Panc1 (cell line): ENCODE measurements around the gene SORL1. TPM values are rescaled to one million over a fixed set of nuclear protein-coding genes. Genes with fewer than 3 reads are reported as not detected.

ENCODE experiments used
- ATAC-seq: fragments of 200-7000 bp; cut with Tn5 transposase; 2 replicates; pipeline ENCODE4 v1.9.1; 2020; ENCODE audit warnings: mild to moderate bottlenecking, moderate library complexity
- BruUV-seq: library from RNA; stranded (reverse); fragments of 400-500 nt; replicated peaks from 2 replicates; lab custom pipeline; 2021; lab: Mats Ljungman, UMichigan
- CTCF ChIA-PET: fragments of 300-600 bp; sonication (Branson Sonifier 250); formaldehyde crosslinking; loops from one replicate; lab custom pipeline; 2022; ENCODE audit warnings: antibody characterized with exemption; lab: Charles Lee
- POLR2A ChIA-PET: fragments of 300-600 bp; sonication (Branson Sonifier 250); formaldehyde crosslinking; loops from one replicate; lab custom pipeline; 2022; ENCODE audit warnings: antibody characterized with exemption; lab: Charles Lee
- DNase-seq: peaks from one replicate; pipeline ENCODE4 v3.0.0-alpha.2; 2010; ENCODE audit warnings: low read depth, low spot score
- H3K27ac ChIP-seq: 2 replicates; pipeline ENCODE4 v1.5.1; 2011; ENCODE audit warnings: mild to moderate bottlenecking, low read length, inconsistent platforms
- H3K27me3 ChIP-seq: fragments of 200-500 bp; sonication (Bioruptor generic); 2 replicates; pipeline ENCODE4 v1.6.0; 2014; ENCODE audit warnings: low read length, inconsistent platforms; ENCODE audit not compliant: control insufficient read depth, insufficient read depth
- H3K36me3 ChIP-seq: fragments of 200-500 bp; sonication (Bioruptor generic); 2 replicates; pipeline ENCODE4 v1.5.1; 2014; ENCODE audit warnings: inconsistent platforms, mild to moderate bottlenecking, low read length, moderate library complexity; ENCODE audit not compliant: control insufficient read depth, insufficient read depth
- H3K4me1 ChIP-seq: 2 replicates; pipeline ENCODE4 v1.5.1; 2011; ENCODE audit warnings: inconsistent platforms, mild to moderate bottlenecking, low read length, moderate library complexity; ENCODE audit not compliant: control insufficient read depth, insufficient read depth
- H3K4me3 ChIP-seq, 2 experiments: 2 replicates each; pipeline ENCODE4 v1.5.1; 2011 to 2012; ENCODE audit warnings: low read depth in 2 of 2, low read length in 2 of 2, mild to moderate bottlenecking in 2 of 2, inconsistent platforms in 1 of 2, moderate library complexity in 1 of 2
- H3K9me3 ChIP-seq: fragments of 200-500 bp; sonication (Bioruptor generic); 2 replicates; pipeline ENCODE4 v1.5.1; 2014; ENCODE audit warnings: low read depth, mild to moderate bottlenecking, inconsistent platforms, low read length, moderate library complexity; ENCODE audit not compliant: control insufficient read depth, insufficient read depth
- POLR2AphosphoS5 ChIP-seq: IDR thresholded peaks from 2 replicates; pipeline ENCODE4 v1.6.1; 2012; ENCODE audit warnings: mild to moderate bottlenecking, low read depth, low read length, moderate library complexity
- SIN3A ChIP-seq: IDR thresholded peaks from 2 replicates; pipeline ENCODE4 v1.6.1; 2012; ENCODE audit warnings: low read depth, mild to moderate bottlenecking, low read length, moderate library complexity, borderline replicate concordance; ENCODE audit not compliant: insufficient read depth
- TCF7L2 ChIP-seq: IDR thresholded peaks from 2 replicates; pipeline ENCODE4 v1.6.1; 2011; ENCODE audit warnings: mild to moderate bottlenecking, low read depth, low read length, inconsistent platforms
- in situ Hi-C: cut with HindIII; loops from 2 replicates; pipeline ENCODE4 v1.10.0; 2016; ENCODE audit warnings: low sequenced_read_pairs, low pct_unique_long_range_greater_than_20kb
- intact Hi-C: fragments of 100-400 bp; cut with micrococcal nuclease; formaldehyde crosslinking; loops from one replicate; pipeline ENCODE4 v1.10.0; 2022; ENCODE audit not compliant: unreplicated experiment
- total RNA-seq: library from RNA; stranded (reverse); gene quantifications from one replicate; pipeline ENCODE4 v1.2.1, GENCODE V29; 2021; ENCODE audit not compliant: unreplicated experiment
- TF ChIP-seq, protein P1 (sequence below), 2 experiments: IDR thresholded peaks; 2 replicates each; pipeline ENCODE4 v1.6.1; 2011 to 2012; ENCODE audit warnings: low read depth in 2 of 2, control low read depth in 1 of 2, low read length in 1 of 2, mild to moderate bottlenecking in 1 of 2, moderate library complexity in 1 of 2; ENCODE audit not compliant: insufficient read depth in 1 of 2
- TF ChIP-seq, protein P2 (sequence below): fragments of 450-650 bp; IDR thresholded peaks from 2 replicates; pipeline ENCODE4 v1.5.1; 2017; ENCODE audit warnings: mild to moderate bottlenecking

The SORL1 gene
- total RNA-seq, 1 experiment from 2014 or later = 36.3 TPM

DNA sequence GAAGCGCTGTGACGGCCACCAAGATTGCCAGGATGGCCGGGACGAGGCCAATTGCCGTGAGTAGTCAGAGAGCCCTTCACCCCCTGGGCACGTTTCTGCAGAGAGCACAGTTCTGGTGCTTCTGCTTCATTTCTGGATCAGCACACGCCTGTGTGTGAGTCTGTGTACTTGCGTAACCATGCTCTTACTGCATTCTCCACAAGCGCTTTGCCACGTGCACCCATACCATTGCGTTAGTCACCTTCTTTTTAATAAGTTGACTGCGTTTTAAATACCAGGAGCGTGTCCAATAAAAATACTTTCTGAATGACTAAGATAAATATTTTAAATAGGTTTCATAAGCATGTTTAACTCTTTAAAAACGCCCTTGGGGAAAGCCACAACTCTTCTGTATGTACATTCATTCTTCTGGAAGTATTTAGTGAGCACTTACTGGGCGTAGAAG, 143.6 kb downstream of the SORL1 start:
- in situ Hi-C loops = no loop called here
- Histone ChIP-seq H3K4me1 (0 out of 2 replicates have a peak, but pooled peaks cover 7% of the 10 kb centered on the region), H3K27me3 (no peaks in the 10 kb centered on the region), H3K27ac (peak overlapping the region; percentile 55), H3K36me3 (no peaks in the 10 kb centered on the region; the same call in 1 of the 2 replicates), H3K9me3 (no peaks in the 10 kb centered on the region), H3K4me3 (no peak overlapping the region)
- BruUV-seq = no TSS peak
- TF ChIP-seq TCF7L2 = no peak
- TF ChIP-seq, protein P1, sequence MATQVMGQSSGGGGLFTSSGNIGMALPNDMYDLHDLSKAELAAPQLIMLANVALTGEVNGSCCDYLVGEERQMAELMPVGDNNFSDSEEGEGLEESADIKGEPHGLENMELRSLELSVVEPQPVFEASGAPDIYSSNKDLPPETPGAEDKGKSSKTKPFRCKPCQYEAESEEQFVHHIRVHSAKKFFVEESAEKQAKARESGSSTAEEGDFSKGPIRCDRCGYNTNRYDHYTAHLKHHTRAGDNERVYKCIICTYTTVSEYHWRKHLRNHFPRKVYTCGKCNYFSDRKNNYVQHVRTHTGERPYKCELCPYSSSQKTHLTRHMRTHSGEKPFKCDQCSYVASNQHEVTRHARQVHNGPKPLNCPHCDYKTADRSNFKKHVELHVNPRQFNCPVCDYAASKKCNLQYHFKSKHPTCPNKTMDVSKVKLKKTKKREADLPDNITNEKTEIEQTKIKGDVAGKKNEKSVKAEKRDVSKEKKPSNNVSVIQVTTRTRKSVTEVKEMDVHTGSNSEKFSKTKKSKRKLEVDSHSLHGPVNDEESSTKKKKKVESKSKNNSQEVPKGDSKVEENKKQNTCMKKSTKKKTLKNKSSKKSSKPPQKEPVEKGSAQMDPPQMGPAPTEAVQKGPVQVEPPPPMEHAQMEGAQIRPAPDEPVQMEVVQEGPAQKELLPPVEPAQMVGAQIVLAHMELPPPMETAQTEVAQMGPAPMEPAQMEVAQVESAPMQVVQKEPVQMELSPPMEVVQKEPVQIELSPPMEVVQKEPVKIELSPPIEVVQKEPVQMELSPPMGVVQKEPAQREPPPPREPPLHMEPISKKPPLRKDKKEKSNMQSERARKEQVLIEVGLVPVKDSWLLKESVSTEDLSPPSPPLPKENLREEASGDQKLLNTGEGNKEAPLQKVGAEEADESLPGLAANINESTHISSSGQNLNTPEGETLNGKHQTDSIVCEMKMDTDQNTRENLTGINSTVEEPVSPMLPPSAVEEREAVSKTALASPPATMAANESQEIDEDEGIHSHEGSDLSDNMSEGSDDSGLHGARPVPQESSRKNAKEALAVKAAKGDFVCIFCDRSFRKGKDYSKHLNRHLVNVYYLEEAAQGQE (IDR thresholded peaks at IDR 0.05; ENCODE audit: insufficient read depth in 1 of 2, low read depth in 2 of 2, low read length in 1 of 2) = no peak
- TF ChIP-seq, protein P2, sequence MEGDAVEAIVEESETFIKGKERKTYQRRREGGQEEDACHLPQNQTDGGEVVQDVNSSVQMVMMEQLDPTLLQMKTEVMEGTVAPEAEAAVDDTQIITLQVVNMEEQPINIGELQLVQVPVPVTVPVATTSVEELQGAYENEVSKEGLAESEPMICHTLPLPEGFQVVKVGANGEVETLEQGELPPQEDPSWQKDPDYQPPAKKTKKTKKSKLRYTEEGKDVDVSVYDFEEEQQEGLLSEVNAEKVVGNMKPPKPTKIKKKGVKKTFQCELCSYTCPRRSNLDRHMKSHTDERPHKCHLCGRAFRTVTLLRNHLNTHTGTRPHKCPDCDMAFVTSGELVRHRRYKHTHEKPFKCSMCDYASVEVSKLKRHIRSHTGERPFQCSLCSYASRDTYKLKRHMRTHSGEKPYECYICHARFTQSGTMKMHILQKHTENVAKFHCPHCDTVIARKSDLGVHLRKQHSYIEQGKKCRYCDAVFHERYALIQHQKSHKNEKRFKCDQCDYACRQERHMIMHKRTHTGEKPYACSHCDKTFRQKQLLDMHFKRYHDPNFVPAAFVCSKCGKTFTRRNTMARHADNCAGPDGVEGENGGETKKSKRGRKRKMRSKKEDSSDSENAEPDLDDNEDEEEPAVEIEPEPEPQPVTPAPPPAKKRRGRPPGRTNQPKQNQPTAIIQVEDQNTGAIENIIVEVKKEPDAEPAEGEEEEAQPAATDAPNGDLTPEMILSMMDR = no peak
- no peak for TF ChIP-seq POLR2AphosphoS5
- TF ChIP-seq SIN3A = no peak
- ATAC-seq (peak; percentile 89), DNase-seq (peak; percentile 78)
- ChIA-PET CTCF (no interaction called here), POLR2A (no interaction called here)
- intact Hi-C loops = no loop called here

DNA sequence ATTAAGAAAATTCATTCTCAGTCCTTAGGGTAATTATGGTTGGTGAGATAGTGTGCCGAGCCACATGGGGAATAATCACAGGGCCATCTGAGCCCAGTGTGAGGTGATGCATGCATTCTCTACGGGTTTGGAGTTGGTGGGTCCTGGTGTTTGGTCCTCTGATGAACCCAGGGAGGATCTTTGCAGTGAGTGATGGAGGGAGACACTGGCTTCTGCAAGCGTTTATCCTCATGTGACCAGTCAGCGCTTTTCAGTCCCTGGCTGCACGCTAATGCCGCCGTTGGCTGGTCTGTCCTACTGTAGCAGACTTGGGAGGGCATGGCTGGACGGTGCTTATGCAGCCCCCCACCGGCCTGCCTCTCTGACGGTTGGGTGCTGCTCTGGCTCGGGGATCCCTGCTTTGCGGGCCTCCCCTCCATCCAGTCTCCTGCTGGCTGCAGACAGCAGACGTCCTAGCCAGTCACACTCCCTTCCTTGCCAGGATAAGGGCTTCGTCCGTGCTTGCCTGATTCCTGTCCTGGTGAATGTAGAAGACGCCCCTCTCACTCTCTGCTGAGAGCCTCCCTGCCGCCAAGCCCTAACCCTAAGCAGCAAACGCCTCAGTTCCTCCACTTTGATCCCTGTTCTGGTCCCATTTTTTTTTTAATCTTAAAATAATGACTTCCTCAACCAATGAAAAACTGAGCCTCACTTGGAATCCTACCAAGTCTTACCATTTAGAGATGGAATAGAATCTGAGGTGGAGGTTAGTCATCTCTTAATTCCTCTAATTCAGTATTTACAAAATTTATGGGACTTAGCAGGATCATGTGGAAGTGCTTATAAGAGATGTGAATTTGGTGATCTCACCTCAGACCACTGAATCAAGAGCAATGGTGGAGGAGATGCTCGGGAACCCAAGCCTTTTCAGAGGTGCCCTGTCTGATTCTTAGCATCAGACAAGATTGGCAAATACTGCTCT, 144.4 kb downstream of the SORL1 start:
- intact Hi-C loops = no loop called here
- TF ChIP-seq, protein P1 (IDR thresholded peaks at IDR 0.05; ENCODE audit: insufficient read depth in 1 of 2, low read depth in 2 of 2, low read length in 1 of 2) = no peak
- TF ChIP-seq TCF7L2 (no peak), SIN3A (no peak), POLR2AphosphoS5 (no peak)
- TF ChIP-seq, protein P2 = no peak
- ATAC-seq = peak; percentile 61
- BruUV-seq = no TSS peak
- no peak for DNase-seq
- Histone ChIP-seq H3K4me3 (no peak overlapping the region), H3K27me3 (no peaks in the 10 kb centered on the region), H3K4me1 (0 out of 2 replicates have a peak, but pooled peaks cover 7% of the 10 kb centered on the region), H3K36me3 (no peaks in the 10 kb centered on the region; the same call in 1 of the 2 replicates), H3K27ac (no peak overlapping the region), H3K9me3 (no peaks in the 10 kb centered on the region)
- CTCF ChIA-PET = no interaction called here
- in situ Hi-C loops = no loop called here
- POLR2A ChIA-PET = no interaction called here
